HG03432 (cell line): ENCODE data around the gene NTM.

Experiments
- ATAC-seq: cut with Tn5 transposase; IDR thresholded peaks from one replicate; pipeline ENCODE4 v1.9.1; 2021; ENCODE audit warnings: mild to moderate bottlenecking, moderate library complexity; ENCODE audit not compliant: unreplicated experiment

The NTM gene

GRCh38 chr11:131758726-131759125 lies 388.3 kb downstream of the NTM start:
- no peak for ATAC-seq

GRCh38 chr11:131759140-131759539 lies 388.7 kb downstream of the NTM start:
- ATAC-seq = no peak

- no peak for ATAC-seq
Measured at GRCh38 chr11:131760091-131761061, 390.0 kb downstream of the NTM start.

GRCh38 chr11:131762346-131763110 lies 392.1 kb downstream of the NTM start:
- ATAC-seq = no peak

- ATAC-seq = no peak
Measured at GRCh38 chr11:131763193-131763890, 392.9 kb downstream of the NTM start.

- ATAC-seq = no peak
Measured at GRCh38 chr11:131764126-131764525, 393.7 kb downstream of the NTM start.

GRCh38 chr11:131764649-131765048 lies 394.2 kb downstream of the NTM start:
- ATAC-seq = no peak

- no peak for ATAC-seq
Measured at GRCh38 chr11:131766637-131767036, 396.2 kb downstream of the NTM start.

- ATAC-seq = no peak
Measured at GRCh38 chr11:131767421-131767820, 397.0 kb downstream of the NTM start.

- no peak for ATAC-seq
Measured at GRCh38 chr11:131770801-131771200, 400.4 kb downstream of the NTM start.

- ATAC-seq = no peak
Measured at GRCh38 chr11:131771471-131771870, 401.1 kb downstream of the NTM start.

GRCh38 chr11:131773626-131774025 lies 403.2 kb downstream of the NTM start:
- ATAC-seq = no peak

- no peak for ATAC-seq
Measured at GRCh38 chr11:131776211-131776610, 405.8 kb downstream of the NTM start.

GRCh38 chr11:131785801-131786200 lies 415.4 kb downstream of the NTM start:
- no peak for ATAC-seq

- ATAC-seq = no peak
Measured at GRCh38 chr11:131787119-131787518, 416.7 kb downstream of the NTM start.

- no peak for ATAC-seq
Measured at GRCh38 chr11:131790586-131790985, 420.2 kb downstream of the NTM start.

GRCh38 chr11:131792243-131792642 lies 421.8 kb downstream of the NTM start:
- ATAC-seq = no peak

GRCh38 chr11:131796089-131796488 lies 425.7 kb downstream of the NTM start:
- ATAC-seq = no peak

GRCh38 chr11:131796541-131796940 lies 426.1 kb downstream of the NTM start:
- ATAC-seq = no peak

- no peak for ATAC-seq
Measured at GRCh38 chr11:131800452-131800851, 430.0 kb downstream of the NTM start.

GRCh38 chr11:131802440-131803115 lies 432.2 kb downstream of the NTM start:
- ATAC-seq = no peak
